Measurements from ENCODE around the gene CREB5.

GRCh38 chr7:28584235-28584634 is 171.9 kb downstream of the CREB5 start:
- TF ChIP-seq RAD21 (conservative IDR thresholded peaks at IDR 0.05): no peak
- no peak for TF ChIP-seq CTCF (IDR thresholded peaks at IDR 0.05; ENCODE audit: poor library complexity, severe bottlenecking)
- no peak for TF ChIP-seq EZH2 (IDR thresholded peaks at IDR 0.05; ENCODE audit: borderline replicate concordance, insufficient read depth, low read length, poor library complexity, severe bottlenecking)
- TF ChIP-seq REST (IDR thresholded peaks at IDR 0.05; ENCODE audit: borderline replicate concordance): no peak
- TF ChIP-seq POLR2AphosphoS5 (IDR thresholded peaks at IDR 0.05): no peak
- no peak for TF ChIP-seq MXI1 (conservative IDR thresholded peaks at IDR 0.05; ENCODE audit: poor library complexity, severe bottlenecking)
- no peak for TF ChIP-seq SMC3 (conservative IDR thresholded peaks at IDR 0.05; ENCODE audit: poor library complexity)
- no peak for TF ChIP-seq EP300 (conservative IDR thresholded peaks at IDR 0.05; ENCODE audit: poor library complexity, severe bottlenecking)
- TF ChIP-seq TAF1 (IDR thresholded peaks at IDR 0.05; ENCODE audit: low read depth): no peak
